Measurements from ENCODE around the gene ITGAE.
A peak's percentile ranks its signal among the peaks of the same experiment; 100 is the strongest.

Gene ITGAE

DNA sequence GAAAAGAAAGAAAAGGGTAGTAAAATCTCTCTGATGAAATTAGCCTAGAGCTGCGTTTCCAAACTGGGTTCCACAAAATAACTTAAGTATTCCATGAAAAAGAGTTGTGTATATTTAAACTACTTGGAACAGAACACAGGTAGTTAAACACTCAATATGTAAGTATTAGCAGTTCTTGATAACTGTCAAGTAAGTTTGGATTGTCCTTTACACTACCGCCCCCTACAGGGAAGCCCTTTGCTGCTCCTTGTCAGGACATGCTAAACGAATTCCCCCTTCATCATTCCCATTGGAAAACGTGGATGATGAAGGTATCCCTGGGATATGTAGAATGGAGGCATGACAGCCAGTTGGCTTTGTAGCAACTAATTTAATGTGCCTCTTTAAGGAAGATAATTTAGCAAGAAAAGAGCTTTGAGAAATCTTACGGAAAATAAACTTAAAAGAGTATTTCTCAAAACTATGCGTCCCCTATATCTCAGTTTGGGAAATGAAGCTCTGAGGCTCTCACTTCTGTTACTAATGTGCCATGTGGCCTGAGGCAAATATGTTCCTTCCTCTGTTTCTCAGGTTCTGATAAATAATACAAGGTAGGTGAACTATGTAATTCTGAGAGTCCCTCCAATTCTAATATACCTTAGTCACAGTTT lies 26.3 kb upstream of the ITGAE start:
- in situ Hi-C loops (cut with MboI; ENCODE audit: low pct_unique_long_range_greater_than_20kb, low sequenced_read_pairs) = no loop called here
- peak; percentile 60 for DNase-seq

DNA sequence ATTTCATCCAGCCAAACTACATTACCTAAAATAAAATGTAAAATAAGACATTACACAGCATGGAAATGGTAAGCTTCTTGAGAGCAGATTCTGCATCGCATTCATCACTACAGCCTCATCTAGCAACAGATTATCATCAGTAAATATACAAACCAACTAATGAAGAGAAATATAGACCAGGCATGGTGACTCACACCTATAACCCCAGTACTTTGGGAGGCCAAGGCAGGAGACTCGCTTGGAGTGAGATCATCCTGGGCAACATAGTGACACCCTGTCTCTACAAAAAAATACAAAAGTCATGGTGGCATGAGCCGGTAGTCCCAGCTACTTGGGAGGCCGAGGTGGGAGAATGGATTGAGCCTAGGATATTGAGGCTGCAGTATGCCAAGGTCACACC lies 25.2 kb upstream of the ITGAE start:
- in situ Hi-C loops (cut with MboI; ENCODE audit: low pct_unique_long_range_greater_than_20kb, low sequenced_read_pairs) = no loop called here
- no peak for DNase-seq

- DNase-seq = no peak
- in situ Hi-C loops (cut with MboI; ENCODE audit: low pct_unique_long_range_greater_than_20kb, low sequenced_read_pairs) = no loop called here
These were observed 20.1 kb upstream of the ITGAE start for GRCh38 chr17:3821101-3821500.

DNA sequence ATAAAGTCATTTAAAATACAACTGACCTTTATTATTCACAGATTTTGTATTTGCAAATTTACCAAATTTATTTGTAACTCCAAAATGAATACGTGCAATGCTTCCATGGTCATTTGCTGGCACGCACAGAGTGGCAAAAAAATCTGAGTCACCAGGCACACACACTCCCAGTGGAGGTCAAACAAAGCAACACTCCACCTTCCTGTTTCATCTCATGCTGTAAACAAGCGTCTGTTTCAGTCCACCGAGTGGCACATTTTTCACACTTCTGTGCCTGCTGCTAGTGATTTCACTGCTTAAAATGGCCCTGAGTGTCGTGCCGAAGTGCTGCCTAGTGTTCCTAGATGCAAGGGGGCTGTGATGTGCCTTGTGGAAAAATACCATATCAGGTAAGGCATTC lies 17.8 kb upstream of the ITGAE start:
- in situ Hi-C loops (cut with MboI; ENCODE audit: low pct_unique_long_range_greater_than_20kb, low sequenced_read_pairs) = no loop called here
- DNase-seq = no peak

DNA sequence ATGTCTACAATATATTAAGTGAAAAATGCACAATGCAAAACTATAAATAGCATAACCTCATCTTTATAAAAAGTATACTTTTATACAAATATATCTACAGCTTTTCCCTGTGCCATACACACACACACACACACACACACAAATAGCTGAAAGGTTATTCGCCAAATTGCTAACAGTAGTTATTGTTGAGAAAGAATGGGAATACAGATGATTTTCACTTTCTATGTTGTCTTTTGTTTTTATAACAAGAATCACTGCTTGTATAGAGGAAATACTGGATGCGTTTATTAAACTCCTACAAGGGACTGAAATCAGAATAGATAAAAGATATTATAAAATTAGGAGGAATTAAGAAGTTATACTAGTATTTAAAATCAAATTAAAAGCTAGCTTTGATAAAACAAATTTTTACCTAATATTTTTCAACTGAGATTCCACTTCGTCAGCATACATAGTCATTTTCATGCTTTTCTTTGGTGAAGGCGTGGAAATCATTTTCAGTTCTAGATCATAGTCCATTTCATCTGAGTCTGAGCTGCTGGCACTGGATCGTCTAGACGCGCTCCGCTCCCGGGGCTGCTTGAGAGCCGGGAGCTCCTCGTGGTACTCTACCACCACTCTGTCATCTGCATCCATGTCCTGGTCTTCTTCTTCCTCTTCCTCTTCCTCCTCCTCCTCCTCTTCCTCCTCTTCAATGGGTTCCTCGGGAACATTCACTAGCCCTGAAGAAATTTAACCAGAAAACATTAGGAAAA lies 17.0 kb upstream of the ITGAE start:
- DNase-seq = no peak
- in situ Hi-C loops (cut with MboI; ENCODE audit: low pct_unique_long_range_greater_than_20kb, low sequenced_read_pairs) = no loop called here

DNA sequence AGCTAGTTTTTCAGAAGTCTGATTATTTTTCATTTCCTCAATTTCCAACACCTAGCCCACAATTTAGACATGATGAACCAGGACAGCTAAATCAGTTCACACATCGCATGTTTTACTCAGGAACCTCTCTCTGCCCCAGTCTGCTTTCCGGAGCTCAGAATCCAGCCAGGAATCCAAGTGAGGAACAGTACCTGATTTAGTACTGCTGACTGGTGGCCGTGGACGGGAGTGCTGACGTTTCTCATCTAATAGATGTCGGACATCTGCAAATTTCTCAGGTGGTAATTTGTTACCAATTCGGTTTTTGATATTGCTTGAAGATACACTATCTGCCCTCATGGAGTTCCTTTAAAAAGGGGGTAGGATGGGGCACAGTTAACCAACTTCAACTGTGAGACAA lies 14.9 kb upstream of the ITGAE start:
- in situ Hi-C loops (cut with MboI; ENCODE audit: low pct_unique_long_range_greater_than_20kb, low sequenced_read_pairs) = no loop called here
- no peak for DNase-seq

DNA sequence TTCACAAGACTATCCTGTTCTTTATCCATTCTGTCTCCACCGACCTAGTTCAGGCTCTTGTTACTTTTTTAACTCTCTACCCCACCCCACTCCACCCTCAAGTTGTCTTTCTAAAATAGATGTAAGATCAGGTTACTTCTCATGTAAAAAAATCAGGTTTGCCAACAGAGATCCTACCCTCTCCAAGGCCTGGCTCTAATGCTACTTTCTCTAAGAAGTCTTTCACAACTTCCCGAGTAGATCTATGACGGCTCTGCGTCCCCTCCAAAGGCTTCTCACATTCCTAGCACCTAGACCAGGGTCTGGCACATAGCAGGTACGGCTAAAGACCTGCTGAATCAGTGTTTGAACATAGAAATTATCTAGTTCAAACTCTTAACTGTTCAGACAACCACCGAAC lies 14.1 kb upstream of the ITGAE start:
- in situ Hi-C loops (cut with MboI; ENCODE audit: low pct_unique_long_range_greater_than_20kb, low sequenced_read_pairs) = no loop called here
- no peak for DNase-seq

DNA sequence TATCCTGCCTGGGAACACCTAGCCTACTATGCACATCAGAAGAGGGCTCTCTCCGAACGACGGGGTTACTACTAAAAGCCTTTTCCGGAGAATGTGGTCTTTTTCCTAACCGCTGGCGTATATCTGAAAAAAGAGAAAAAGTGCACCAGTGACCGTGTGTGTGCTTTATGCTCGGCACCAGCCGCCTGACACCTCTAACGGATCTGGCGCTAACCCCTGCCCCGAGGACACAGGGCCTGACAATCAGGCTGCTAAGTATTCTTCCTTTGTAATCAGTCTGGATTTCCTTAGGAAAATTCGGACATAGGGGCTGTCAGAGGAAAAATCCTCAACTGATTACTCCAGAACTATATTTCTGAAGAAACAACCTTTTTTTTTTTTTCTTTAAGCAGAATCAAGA lies 13.4 kb upstream of the ITGAE start:
- in situ Hi-C loops (cut with MboI; ENCODE audit: low pct_unique_long_range_greater_than_20kb, low sequenced_read_pairs) = no loop called here
- DNase-seq = no peak

- in situ Hi-C loops (cut with MboI; ENCODE audit: low pct_unique_long_range_greater_than_20kb, low sequenced_read_pairs) = no loop called here
- DNase-seq = no peak
These were observed 12.2 kb upstream of the ITGAE start for GRCh38 chr17:3813171-3813570.

- in situ Hi-C loops (cut with MboI; ENCODE audit: low pct_unique_long_range_greater_than_20kb, low sequenced_read_pairs) = no loop called here
- DNase-seq = no peak
These were observed 11.8 kb upstream of the ITGAE start for GRCh38 chr17:3812771-3813170.

GRCh38 chr17:3812284-3812683 lies 11.3 kb upstream of the ITGAE start:
- no peak for DNase-seq
- in situ Hi-C loops (cut with MboI; ENCODE audit: low pct_unique_long_range_greater_than_20kb, low sequenced_read_pairs) = no loop called here

GRCh38 chr17:3810019-3810418 lies 9.0 kb upstream of the ITGAE start:
- in situ Hi-C loops (cut with MboI; ENCODE audit: low pct_unique_long_range_greater_than_20kb, low sequenced_read_pairs) = no loop called here
- no peak for DNase-seq

DNA sequence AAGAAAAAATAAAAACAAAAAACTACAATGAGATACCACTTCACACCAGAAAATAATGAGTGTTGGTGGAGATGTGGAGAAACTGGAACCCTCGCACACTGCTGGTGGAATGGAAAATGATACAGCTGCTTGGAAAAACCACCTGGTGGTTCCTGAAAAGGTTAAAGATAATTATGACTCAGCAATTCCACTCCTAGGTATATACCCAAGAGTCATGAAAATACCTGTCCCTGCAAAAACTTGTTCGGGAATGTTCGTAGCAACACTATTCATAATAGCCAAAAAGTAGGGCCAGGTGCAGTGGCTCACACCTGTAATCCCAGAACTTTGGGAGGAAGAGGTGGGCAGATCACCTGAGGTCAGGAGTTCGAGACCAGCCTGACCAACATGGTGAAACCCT lies 8.1 kb upstream of the ITGAE start:
- in situ Hi-C loops (cut with MboI; ENCODE audit: low pct_unique_long_range_greater_than_20kb, low sequenced_read_pairs) = no loop called here
- no peak for DNase-seq

DNA sequence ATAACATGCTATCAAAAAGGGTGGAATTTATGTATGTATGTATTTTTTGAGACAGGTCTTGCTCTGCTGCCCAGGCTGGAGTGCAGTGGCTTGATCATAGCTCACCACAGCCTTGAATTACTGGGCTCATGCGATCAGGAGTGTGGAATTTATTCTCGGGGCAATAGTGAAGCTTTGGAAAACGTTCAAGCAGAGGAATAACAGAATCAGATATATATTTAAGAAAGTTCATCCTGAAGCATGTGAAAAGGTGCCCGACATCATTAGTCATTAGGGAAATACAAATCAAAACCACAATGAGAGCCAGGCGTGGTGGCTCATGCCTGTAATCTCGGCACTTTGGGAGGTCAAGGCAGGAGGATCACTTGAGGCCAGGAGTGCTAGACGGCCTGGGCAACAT lies 7.7 kb upstream of the ITGAE start:
- no peak for DNase-seq
- in situ Hi-C loops (cut with MboI; ENCODE audit: low pct_unique_long_range_greater_than_20kb, low sequenced_read_pairs) = no loop called here

DNA sequence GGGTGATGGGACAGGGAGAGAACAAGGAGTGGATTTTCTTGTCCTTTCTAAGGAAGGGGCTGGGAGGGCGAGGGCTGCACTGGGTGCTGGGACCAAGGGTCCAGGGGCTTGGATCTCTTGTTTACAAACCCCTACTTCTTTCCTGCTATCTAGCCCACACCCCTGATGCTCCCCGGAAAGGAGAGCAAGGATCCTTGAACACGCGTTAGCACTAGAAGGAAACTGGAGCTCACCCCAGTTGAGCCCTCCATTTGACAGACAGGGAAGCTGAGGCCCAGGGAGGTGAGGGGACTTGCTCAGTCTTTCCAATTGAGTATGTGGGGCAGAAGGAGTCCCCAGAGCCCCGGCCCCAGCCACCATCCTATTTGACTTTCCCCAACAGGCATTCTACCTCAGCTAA lies 4.6 kb upstream of the ITGAE start:
- in situ Hi-C loops (cut with MboI; ENCODE audit: low pct_unique_long_range_greater_than_20kb, low sequenced_read_pairs) = no loop called here

GRCh38 chr17:3804503-3804931 lies 3.5 kb upstream of the ITGAE start:
- in situ Hi-C loops (cut with MboI; ENCODE audit: low pct_unique_long_range_greater_than_20kb, low sequenced_read_pairs) = no loop called here
- no peak for DNase-seq

More for the DNA sequence above, 4.6 kb upstream of the ITGAE start:
- no peak for DNase-seq

GRCh38 chr17:3803308-3803640 lies 2.3 kb upstream of the ITGAE start:
- in situ Hi-C loops (cut with MboI; ENCODE audit: low pct_unique_long_range_greater_than_20kb, low sequenced_read_pairs) = no loop called here
- no peak for DNase-seq

DNA sequence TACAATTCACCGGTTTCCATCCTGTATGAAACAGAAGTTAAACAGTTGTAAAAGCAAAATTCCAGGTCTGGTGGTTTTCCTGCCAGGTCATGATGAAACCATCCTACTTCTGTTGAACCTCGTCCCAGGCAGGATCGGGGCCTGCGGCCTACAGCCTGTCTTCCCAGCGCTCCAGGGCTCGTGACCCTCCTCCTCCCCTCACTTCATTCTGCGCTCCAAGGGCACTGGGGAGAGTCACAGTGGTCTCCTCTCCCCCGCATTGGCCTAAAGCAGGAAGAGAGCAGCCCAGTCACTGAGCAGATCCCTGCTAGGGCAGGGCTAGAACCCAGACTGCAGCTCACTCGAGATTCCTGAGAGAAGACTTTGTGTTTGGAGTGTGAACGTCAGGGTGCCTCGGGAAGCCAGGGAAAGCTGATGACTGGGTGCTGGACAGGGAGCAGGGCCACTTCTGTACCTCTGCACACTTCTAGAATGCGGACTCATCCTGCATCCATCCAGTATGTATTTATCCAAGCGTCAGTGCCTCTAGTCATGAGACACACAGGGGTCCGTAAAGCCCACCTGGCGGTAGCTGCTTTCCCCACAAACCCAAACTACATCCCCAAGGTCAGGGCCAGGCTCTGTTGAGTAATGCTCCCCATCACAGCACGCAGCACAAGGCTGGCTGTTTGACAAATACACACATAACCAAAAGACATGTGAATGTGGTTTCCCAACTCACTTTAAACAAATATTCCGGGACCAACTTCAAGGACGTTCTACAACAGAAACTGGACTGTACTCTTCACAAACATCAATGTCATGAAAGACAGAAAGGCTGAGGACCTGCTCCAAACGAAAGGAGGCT lies 1.7 kb upstream of the ITGAE start:
- in situ Hi-C loops (cut with MboI; ENCODE audit: low pct_unique_long_range_greater_than_20kb, low sequenced_read_pairs) = no loop called here
- DNase-seq = no peak

- in situ Hi-C loops (cut with MboI; ENCODE audit: low pct_unique_long_range_greater_than_20kb, low sequenced_read_pairs) = no loop called here
- no peak for DNase-seq
These were observed 804 bp upstream of the ITGAE start for GRCh38 chr17:3801792-3802191.

GRCh38 chr17:3801347-3801746 lies 359 bp upstream of the ITGAE start:
- no peak for DNase-seq
- in situ Hi-C loops (cut with MboI; ENCODE audit: low pct_unique_long_range_greater_than_20kb, low sequenced_read_pairs) = no loop called here
